Tibial nerve (tissue), 3 donors: ENCODE measurements around the gene SAMD14.

Experiments used
- CTCF ChIP-seq, 5 experiments: fragments of 200-600 bp in 3 of 5; fragments of 450-650 bp in 2 of 5; sonication (generic) in 3 of 5; IDR thresholded peaks; one replicate each; pipeline ENCODE4 v1.5.1; 2016 to 2019; ENCODE audit warnings: antibody characterized with exemption in 5 of 5, mild to moderate bottlenecking in 3 of 5, moderate library complexity in 2 of 5
- POLR2A ChIP-seq, 2 donors: fragments of 450-650 bp; IDR thresholded peaks; one replicate each; pipeline ENCODE4 v1.6.1; 2017; ENCODE audit warnings: antibody characterized with exemption in 2 of 2, mild to moderate bottlenecking in 2 of 2, moderate library complexity in 2 of 2

GRCh38 chr17:50090971-50091917 lies 38.7 kb downstream of the SAMD14 start:
- TF ChIP-seq POLR2A (IDR thresholded peaks at IDR 0.05) (no peak), CTCF (IDR thresholded peaks at IDR 0.05) (no peak)
